SU-DHL-6 (cell line): ENCODE data around the gene C1orf116.

Experiments used
- H2AFZ ChIP-seq: fragments of 200-600 bp; sonication (generic); 2 replicates; pipeline ENCODE4 v1.6.1; 2014; ENCODE audit warnings: low read depth, mild to moderate bottlenecking, moderate library complexity, mixed read lengths, antibody characterized with exemption, low read length; ENCODE audit not compliant: severe bottlenecking
- H3F3A ChIP-seq: fragments of 200-600 bp; shearing (Covaris generic); 2 replicates; pipeline ENCODE4 v1.6.0; 2016; ENCODE audit warnings: antibody characterized with exemption, mild to moderate bottlenecking; ENCODE audit not compliant: insufficient read depth
- H3K27ac ChIP-seq: fragments of 200-600 bp; sonication (generic); 2 replicates; pipeline ENCODE4 v1.5.1; 2016; ENCODE audit warnings: low read depth, mild to moderate bottlenecking, low read length, moderate library complexity, mixed read lengths
- H3K27me3 ChIP-seq: fragments of 200-600 bp; sonication (generic), shearing (Covaris generic); 2 replicates; pipeline ENCODE4 v1.6.0; 2014; ENCODE audit warnings: mild to moderate bottlenecking, low read length
- H3K36me3 ChIP-seq: fragments of 200-600 bp; sonication (generic); 2 replicates; pipeline ENCODE4 v1.6.1; 2014; ENCODE audit warnings: mild to moderate bottlenecking, low read length, mixed read lengths
- H3K4me2 ChIP-seq: fragments of 300-600, 200-600 bp; shearing (Covaris generic), sonication (generic); 2 replicates; pipeline ENCODE4 v1.6.0; 2014; ENCODE audit warnings: low read length, low read depth, mild to moderate bottlenecking; ENCODE audit not compliant: poor library complexity, severe bottlenecking
- H3K4me3 ChIP-seq: fragments of 200-600 bp; sonication (generic); 2 replicates; pipeline ENCODE4 v1.5.1; 2014; ENCODE audit warnings: antibody characterized with exemption, low read length, mild to moderate bottlenecking, mixed read lengths; ENCODE audit not compliant: insufficient read depth, poor library complexity, severe bottlenecking
- H3K79me2 ChIP-seq: fragments of 200-600 bp; sonication (generic); 2 replicates; pipeline ENCODE4 v1.6.1; 2014; ENCODE audit warnings: mild to moderate bottlenecking, low read length, moderate library complexity; ENCODE audit not compliant: insufficient read depth
- H3K9ac ChIP-seq: fragments of 200-600 bp; sonication (generic); 2 replicates; pipeline ENCODE4 v1.7.0; 2014; ENCODE audit warnings: mild to moderate bottlenecking, low read length
- H3K9me2 ChIP-seq: fragments of 200-600 bp; sonication (generic); replicated peaks from 2 replicates; pipeline ENCODE4 v1.6.1; 2014; ENCODE audit warnings: low read length; ENCODE audit not compliant: insufficient read depth
- H3K9me3 ChIP-seq: fragments of 200-600 bp; sonication (generic); 2 replicates; pipeline ENCODE4 v1.6.1; 2014; ENCODE audit warnings: low read length, mixed read lengths; ENCODE audit not compliant: insufficient read depth
- H4K20me1 ChIP-seq: fragments of 200-600 bp; sonication (generic); 2 replicates; pipeline ENCODE4 v1.6.1; 2014; ENCODE audit warnings: low read depth, mild to moderate bottlenecking, antibody characterized with exemption, low read length, moderate library complexity, mixed read lengths
- EZH2phosphoT487 ChIP-seq: fragments of 200-600 bp; sonication (generic), shearing (Covaris generic); conservative IDR thresholded peaks from 2 replicates; pipeline ENCODE4 v1.6.1; 2018; ENCODE audit warnings: mild to moderate bottlenecking, antibody characterized with exemption, low read length, moderate library complexity, mixed read lengths
- TF ChIP-seq, protein P1 (sequence below): fragments of 200-600 bp; sonication (generic); IDR thresholded peaks from one replicate; pipeline ENCODE4 v1.5.1; 2017; ENCODE audit warnings: antibody characterized with exemption, mild to moderate bottlenecking, low read length, moderate library complexity; ENCODE audit not compliant: insufficient read depth, poor library complexity, severe bottlenecking

C1orf116 gene

DNA sequence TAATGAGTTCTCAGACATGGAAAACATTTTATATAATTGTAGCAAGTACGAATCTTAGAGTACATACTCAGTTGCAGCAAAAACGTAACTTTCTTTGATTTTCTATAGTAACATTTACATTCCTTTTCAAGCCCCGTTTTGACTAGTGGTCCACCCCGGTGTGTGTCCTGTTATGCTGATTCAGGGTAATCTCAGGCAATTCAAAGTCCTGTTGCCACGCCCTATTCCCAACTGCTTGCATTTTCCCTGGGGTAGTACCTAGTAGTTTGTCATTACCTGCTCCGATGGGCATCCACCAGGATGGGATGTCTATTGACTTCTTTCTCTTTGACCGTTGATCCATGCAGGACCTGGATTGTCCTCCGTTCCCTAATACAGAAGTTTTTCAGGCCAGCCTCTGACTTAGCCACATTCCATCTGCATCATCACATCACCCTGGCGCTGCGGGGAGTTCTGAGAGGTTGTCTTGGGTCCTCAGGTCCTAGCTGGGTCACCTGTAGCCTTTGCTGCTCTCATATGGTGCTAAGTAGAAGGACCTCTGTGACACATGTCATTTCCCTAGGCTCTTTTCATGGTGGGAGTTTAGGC, 47.3 kb downstream of the C1orf116 start:
- TF ChIP-seq, protein P1, sequence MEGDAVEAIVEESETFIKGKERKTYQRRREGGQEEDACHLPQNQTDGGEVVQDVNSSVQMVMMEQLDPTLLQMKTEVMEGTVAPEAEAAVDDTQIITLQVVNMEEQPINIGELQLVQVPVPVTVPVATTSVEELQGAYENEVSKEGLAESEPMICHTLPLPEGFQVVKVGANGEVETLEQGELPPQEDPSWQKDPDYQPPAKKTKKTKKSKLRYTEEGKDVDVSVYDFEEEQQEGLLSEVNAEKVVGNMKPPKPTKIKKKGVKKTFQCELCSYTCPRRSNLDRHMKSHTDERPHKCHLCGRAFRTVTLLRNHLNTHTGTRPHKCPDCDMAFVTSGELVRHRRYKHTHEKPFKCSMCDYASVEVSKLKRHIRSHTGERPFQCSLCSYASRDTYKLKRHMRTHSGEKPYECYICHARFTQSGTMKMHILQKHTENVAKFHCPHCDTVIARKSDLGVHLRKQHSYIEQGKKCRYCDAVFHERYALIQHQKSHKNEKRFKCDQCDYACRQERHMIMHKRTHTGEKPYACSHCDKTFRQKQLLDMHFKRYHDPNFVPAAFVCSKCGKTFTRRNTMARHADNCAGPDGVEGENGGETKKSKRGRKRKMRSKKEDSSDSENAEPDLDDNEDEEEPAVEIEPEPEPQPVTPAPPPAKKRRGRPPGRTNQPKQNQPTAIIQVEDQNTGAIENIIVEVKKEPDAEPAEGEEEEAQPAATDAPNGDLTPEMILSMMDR, result no peak
- TF ChIP-seq EZH2phosphoT487, result no peak
- Histone ChIP-seq H3K36me3 (no peaks in the 10 kb centered on the region), H3K9me2 (no peaks in the 10 kb centered on the region), H4K20me1 (no peaks in the 10 kb centered on the region), H3K4me2 (no peak overlapping the region), H3K4me3 (no peak overlapping the region), H3K27ac (no peak overlapping the region), H3K9me3 (no peaks in the 10 kb centered on the region), H3K9ac (no peak overlapping the region), H3F3A (no peaks in the 10 kb centered on the region), H3K27me3 (no peaks in the 10 kb centered on the region), H2AFZ (no peak overlapping the region), H3K79me2 (no peaks in the 10 kb centered on the region)

DNA sequence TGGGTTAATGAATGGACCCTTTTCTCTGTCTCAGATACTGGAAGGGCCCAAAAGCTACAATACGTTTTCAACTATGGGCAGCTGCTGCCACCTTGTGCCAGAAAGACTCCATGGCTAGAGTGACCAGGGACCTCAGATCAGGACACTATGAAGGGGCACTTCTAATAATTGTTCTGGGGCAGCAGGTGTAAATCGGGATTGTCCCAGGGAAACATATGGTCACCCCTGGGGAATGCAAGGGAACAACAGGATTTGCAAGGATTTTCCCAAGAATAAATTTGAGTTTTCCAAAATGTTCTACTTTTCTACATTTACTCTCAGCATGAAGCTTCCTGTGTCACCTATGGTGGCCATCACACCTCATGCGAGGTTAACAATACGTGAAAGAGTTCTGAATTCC, 50.3 kb downstream of the C1orf116 start:
- no peak overlapping the region for H3K4me3 ChIP-seq
- no peaks in the 10 kb centered on the region for H4K20me1 ChIP-seq
- H3K4me2 ChIP-seq, result no peak overlapping the region
- no peak overlapping the region for H2AFZ ChIP-seq
- no peaks in the 10 kb centered on the region for H3K27me3 ChIP-seq
- no peaks in the 10 kb centered on the region for H3K9me3 ChIP-seq
- H3K36me3 ChIP-seq, result no peaks in the 10 kb centered on the region
- H3K79me2 ChIP-seq, result no peaks in the 10 kb centered on the region
- H3K9me2 ChIP-seq, result no peaks in the 10 kb centered on the region
- no peak overlapping the region for H3K9ac ChIP-seq
- no peak overlapping the region for H3K27ac ChIP-seq
- no peaks in the 10 kb centered on the region for H3F3A ChIP-seq
- TF ChIP-seq EZH2phosphoT487, result no peak
- TF ChIP-seq, protein P1, result peak; percentile 66

DNA sequence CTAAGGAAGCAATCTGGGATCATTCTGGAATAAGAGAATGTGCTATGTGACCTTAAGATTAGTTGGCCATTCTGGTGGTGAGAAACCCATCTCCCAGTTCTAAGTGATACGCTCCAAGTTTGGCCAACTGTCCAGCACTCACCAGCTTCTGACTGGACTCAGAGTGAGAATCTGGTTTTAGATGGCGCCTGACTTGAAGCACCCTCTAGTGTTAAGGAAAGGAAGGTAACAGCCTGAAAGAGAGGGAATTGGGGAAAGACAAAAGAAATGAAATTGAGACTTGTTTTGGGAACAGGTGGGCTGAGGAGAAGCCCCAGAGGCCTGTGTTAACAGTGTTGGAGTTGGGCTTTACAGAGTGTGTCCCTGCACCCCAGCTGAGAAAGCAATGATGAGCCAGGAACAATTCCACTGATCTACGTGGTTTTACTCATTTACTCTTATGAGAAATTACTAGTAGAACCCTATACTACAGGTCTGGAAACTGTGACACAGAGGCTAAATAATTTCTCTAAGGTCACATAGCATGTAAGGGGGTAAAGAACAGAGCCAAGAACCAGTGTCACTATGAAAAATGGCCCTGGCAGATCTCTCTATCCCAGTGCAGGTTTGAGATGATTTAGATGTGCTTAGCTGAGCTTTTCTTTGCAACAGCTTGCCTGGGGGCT, 53.0 kb downstream of the C1orf116 start:
- no peak overlapping the region for H2AFZ ChIP-seq
- H3K4me2 ChIP-seq, result no peak overlapping the region
- H3K9ac ChIP-seq, result no peak overlapping the region

More for the DNA sequence above, 53.0 kb downstream of the C1orf116 start:
- Histone ChIP-seq H3F3A (no peaks in the 10 kb centered on the region), H3K36me3 (no peaks in the 10 kb centered on the region), H3K9me2 (no peaks in the 10 kb centered on the region), H3K79me2 (no peaks in the 10 kb centered on the region), H4K20me1 (no peaks in the 10 kb centered on the region), H3K4me3 (no peak overlapping the region), H3K27ac (no peak overlapping the region), H3K27me3 (no peaks in the 10 kb centered on the region), H3K9me3 (no peaks in the 10 kb centered on the region)
- no peak for TF ChIP-seq EZH2phosphoT487
- TF ChIP-seq, protein P1, result peak; percentile 37
